Measurements from ENCODE around the gene ACVRL1. TPM values are rescaled to one million over a fixed set of nuclear protein-coding genes. Genes with fewer than 3 reads are reported as not detected.

The ACVRL1 gene
- total and polyA plus RNA-seq, 9 of the 15 experiments (the other 6 are each of a cell fraction or from before 2014, with no cell fraction given), result 0.07 to 1.4 (median 0.30) TPM

- TF ChIP-seq E2F3 (CRISPR knock-in tag; IDR thresholded peaks at IDR 0.05) (no peak), TCFL5 (CRISPR knock-in tag; conservative IDR thresholded peaks at IDR 0.05) (no peak), COPS2 (conservative IDR thresholded peaks at IDR 0.05) (no peak), SMAD1 (IDR thresholded peaks at IDR 0.05; ENCODE audit: low read depth, low read length, partially characterized antibody) (no peak), DMBX1 (CRISPR knock-in tag; IDR thresholded peaks at IDR 0.05; ENCODE audit: borderline replicate concordance) (peak; percentile 33; the same call in 1 of the 2 replicates), ZNF224 (CRISPR knock-in tag; IDR thresholded peaks at IDR 0.05) (no peak), E2F1 (CRISPR knock-in tag; IDR thresholded peaks at IDR 0.05) (no peak), TFAP4 (CRISPR knock-in tag; IDR thresholded peaks at IDR 0.05; ENCODE audit: borderline replicate concordance) (no peak), JUND (IDR thresholded peaks at IDR 0.05; ENCODE audit: borderline replicate concordance, low read depth, low read length) (no peak), JUND (tag; IDR thresholded peaks at IDR 0.05; ENCODE audit: borderline replicate concordance, low read depth, low read length) (no peak), NFIC (IDR thresholded peaks at IDR 0.05) (no peak), CREB1 (IDR thresholded peaks at IDR 0.05) (0 out of 2 replicates have a peak, but pooled peaks have one; percentile 14), CREB1 (CRISPR knock-in tag; IDR thresholded peaks at IDR 0.05) (no peak), POLR3A (IDR thresholded peaks at IDR 0.05; ENCODE audit: borderline replicate concordance, extremely low read depth, insufficient read depth, insufficient read length) (no peak)
Measured at GRCh38 chr12:51925346-51926063, 18.2 kb downstream of the ACVRL1 start (continued).
